ENCODE data around the gene LYPD3. TPM values are rescaled to one million over a fixed set of nuclear protein-coding genes. Genes with fewer than 3 reads are reported as not detected.

Gene LYPD3
- total RNA-seq, 1 experiment from 2014 or later = 1.8 TPM

- H2BK5ac ChIP-seq (ENCODE audit: insufficient read length, low read length) = no peak overlapping the region
- H3K4me2 ChIP-seq (ENCODE audit: insufficient read depth, insufficient read length, low read length) = no peak overlapping the region
- H3K79me2 ChIP-seq (ENCODE audit: insufficient read depth, low read length) = no peaks in the 10 kb centered on the region
- no peak overlapping the region for H2BK15ac ChIP-seq (ENCODE audit: low read depth, low read length)
- no peak overlapping the region for H3K4ac ChIP-seq (ENCODE audit: low read depth, low read length)
- no peaks in the 10 kb centered on the region for H3K4me1 ChIP-seq (ENCODE audit: insufficient read depth, low read length)
- no peak overlapping the region for H3K18ac ChIP-seq (ENCODE audit: insufficient read length, low read depth, low read length)
- no peak overlapping the region for H3K23ac ChIP-seq (ENCODE audit: insufficient read length, low read depth, low read length)
- DNase-seq = no peak
- H3T11ph ChIP-seq (ENCODE audit: low read length) = no peak overlapping the region
- peak; percentile 59 for TF ChIP-seq CTCF (conservative IDR thresholded peaks at IDR 0.05)
- no peak overlapping the region for H2BK12ac ChIP-seq (ENCODE audit: insufficient read length, low read depth, low read length)
- no peak overlapping the region for H2AFZ ChIP-seq (ENCODE audit: low read length)
- H3K9me3 ChIP-seq (ENCODE audit: control insufficient read depth, low read depth, low read length) = no peaks in the 10 kb centered on the region
- Mint-ChIP-seq H3K36me3 (ENCODE audit: insufficient read depth in 1 of 3, low read depth in 3 of 3) (peaks cover 0 to 3% (median 0%) of the 10 kb centered on the region in 3 experiments; a peak in 1 of 7 replicates), H3K27me3 (ENCODE audit: low read depth) (peaks cover 2% of the 10 kb centered on the region; the same call in 1 of the 2 replicates), H3K27ac (no peak overlapping the region), H3K4me1 (peaks cover 3 to 16% of the 10 kb centered on the region in 2 experiments; a peak in 3 of 4 replicates), H3K4me3 (no peak overlapping the region), H3K9me3 (peaks cover 0 to 43% of the 10 kb centered on the region in 2 experiments; a peak in 3 of 5 replicates)
- no peaks in the 10 kb centered on the region for H3K79me1 ChIP-seq (ENCODE audit: insufficient read depth, low read depth, low read length, poor library complexity, severe bottlenecking)
- no peak overlapping the region for H3K14ac ChIP-seq (ENCODE audit: insufficient read depth, low read length)
- no peaks in the 10 kb centered on the region for H3K23me2 ChIP-seq (ENCODE audit: insufficient read length, low read depth, low read length, poor library complexity, severe bottlenecking)
- no peak overlapping the region for H3K56ac ChIP-seq (ENCODE audit: insufficient read length, low read depth, low read length)
- H3K27me3 ChIP-seq (ENCODE audit: insufficient read depth, low read length) = no peaks in the 10 kb centered on the region
- H2BK20ac ChIP-seq (ENCODE audit: low read depth, low read length, poor library complexity, severe bottlenecking) = no peak overlapping the region
- H3K9ac ChIP-seq (ENCODE audit: extremely low read depth, insufficient read length, low read length) = no peak overlapping the region
- H2AK5ac ChIP-seq (ENCODE audit: insufficient read length, low read length) = no peak overlapping the region
- no peak overlapping the region for H4K5ac ChIP-seq (ENCODE audit: insufficient read length, low read depth, low read length)
- WGBS (ENCODE audit: extremely low coverage, insufficient read length, low lambda C conversion rate) = no CpG with 5 or more reads among the region's 8 CpGs
- H2BK120ac ChIP-seq (ENCODE audit: low read depth, low read length, poor library complexity, severe bottlenecking) = no peak overlapping the region
- H4K8ac ChIP-seq (replicated peaks; ENCODE audit: insufficient read length, low read depth, low read length) = no peak overlapping the region
- H3K27ac ChIP-seq (ENCODE audit: insufficient read length, low read depth, low read length) = no peak overlapping the region
- H4K91ac ChIP-seq (ENCODE audit: insufficient read length, low read depth, low read length) = no peak overlapping the region
- H4K20me1 ChIP-seq (ENCODE audit: control insufficient read depth, insufficient read depth, insufficient read length) = no peaks in the 10 kb centered on the region
Measured at GRCh38 chr19:43425567-43426392, 39.6 kb downstream of the LYPD3 start.

Data from H9 (cell line).